Testis (tissue), 3 donors: ENCODE results near the gene PSMD14. TPM values are rescaled to one million over a fixed set of nuclear protein-coding genes. Genes with fewer than 3 reads are reported as not detected.

Experiments used
- DNase-seq: peaks from one replicate; pipeline ENCODE4 v3.0.0-alpha.2; 2019
- H3K27ac ChIP-seq, 2 donors: fragments of 200-600 bp; sonication (generic); one replicate each; pipeline ENCODE4 v1.5.1; 2019
- H3K27me3 ChIP-seq: fragments of 200-600 bp; sonication (generic); one replicate; pipeline ENCODE4 v1.5.1; 2019
- H3K36me3 ChIP-seq: fragments of 200-600 bp; sonication (generic); one replicate; pipeline ENCODE4 v1.5.1; 2017; ENCODE audit warnings: low read depth; ENCODE audit errors: missing control alignments
- H3K4me1 ChIP-seq: fragments of 200-600 bp; sonication (generic); one replicate; pipeline ENCODE4 v1.5.1; 2019
- H3K4me3 ChIP-seq, 2 donors: fragments of 200-600 bp; sonication (generic); one replicate each; pipeline ENCODE4 v1.5.1; 2017 to 2019
- H3K9me3 ChIP-seq: fragments of 200-600 bp; sonication (generic); one replicate; pipeline ENCODE4 v1.5.1; 2017
- CTCF ChIP-seq, 3 experiments: fragments of 450-650 bp in 2 of 3; fragments of 200-600 bp in 1 of 3; sonication (generic) in 1 of 3; IDR thresholded peaks; one replicate each; pipeline ENCODE4 v1.5.1; 2016 to 2019; ENCODE audit warnings: antibody characterized with exemption in 3 of 3, mild to moderate bottlenecking in 2 of 3, moderate library complexity in 1 of 3
- POLR2A ChIP-seq: fragments of 450-650 bp; IDR thresholded peaks from one replicate; pipeline ENCODE4 v1.6.1; 2017; ENCODE audit warnings: antibody characterized with exemption, mild to moderate bottlenecking, moderate library complexity
- WGBS, 2 donors: methylation state at CpG; one replicate each; pipeline ENCODE4 v1.1.5; 2018; 5-methylcytosine and 5-hydroxymethylcytosine counted together
- intact Hi-C: fragments of 100-400 bp; cut with DNase I; formaldehyde crosslinking; loops from one replicate; pipeline ENCODE4 v1.15.1; 2023; ENCODE audit warnings: low total_unique reads
- polyA plus RNA-seq: library from polyadenylated mRNA; stranded (reverse); fragments of 350-450 nt; fragmentation: Illumina TruSeq; extraction: RNeasy Lipid Tissue Mini Kit (QIAGEN cat#74804); gene quantifications from one replicate; pipeline ENCODE4 v1.2.3, GENCODE V29; 2014; ENCODE audit warnings: low read depth, low replicate concordance; ENCODE audit not compliant: insufficient read depth
- total RNA-seq, 2 donors: library from RNA; depleted of rRNA; stranded (reverse); fragments of >200 nt; gene quantifications; one replicate each; pipeline ENCODE4 v1.2.3, GENCODE V29; 2016

The PSMD14 gene
- total and polyA plus RNA-seq, 3 donors from 2014 or later = 43.7 to 61.1 (median 48.0) TPM

- no peaks in the 10 kb centered on the region for H3K36me3 ChIP-seq
- H3K27ac ChIP-seq = no peak overlapping the region
- no peak for DNase-seq
- H3K27me3 ChIP-seq = no peaks in the 10 kb centered on the region
- no peak overlapping the region for H3K4me3 ChIP-seq
- intact Hi-C loops = no loop called here
- TF ChIP-seq CTCF (IDR thresholded peaks at IDR 0.05) (no peak), POLR2A (no peak)
- H3K9me3 ChIP-seq = no peaks in the 10 kb centered on the region
- no peaks in the 10 kb centered on the region for H3K4me1 ChIP-seq
These were observed 104.1 kb downstream of the PSMD14 start for GRCh38 chr2:161412346-161412745.

GRCh38 chr2:161414042-161415033 is 106.1 kb downstream of the PSMD14 start:
- Histone ChIP-seq H3K36me3 (no peaks in the 10 kb centered on the region), H3K4me3 (peak overlapping the region; percentile 38 to 42), H3K9me3 (no peaks in the 10 kb centered on the region), H3K27ac (no peak overlapping the region), H3K27me3 (peaks cover 3% of the 10 kb centered on the region), H3K4me1 (no peaks in the 10 kb centered on the region)
- 5 to 6% methylated on average over 25 to 68 of the region's 69 CpGs for WGBS, 2 donors
- TF ChIP-seq CTCF (IDR thresholded peaks at IDR 0.05) = no peak
- no peak for TF ChIP-seq POLR2A
- no peak for DNase-seq
- intact Hi-C loops = no loop called here

- no peak overlapping the region for H3K27ac ChIP-seq
- TF ChIP-seq CTCF (IDR thresholded peaks at IDR 0.05) (no peak), POLR2A (no peak)
- H3K27me3 ChIP-seq = peaks cover 3% of the 10 kb centered on the region
- no peaks in the 10 kb centered on the region for H3K36me3 ChIP-seq
- peak overlapping the region; percentile 38 to 42 for H3K4me3 ChIP-seq
- intact Hi-C loops = no loop called here
- no peaks in the 10 kb centered on the region for H3K9me3 ChIP-seq
- WGBS, 2 donors = 18 to 28% methylated on average over 29 of the region's 29 CpGs
- DNase-seq = no peak
- H3K4me1 ChIP-seq = no peaks in the 10 kb centered on the region
These were observed 107.1 kb downstream of the PSMD14 start for GRCh38 chr2:161415034-161415986.

- H3K9me3 ChIP-seq = no peaks in the 10 kb centered on the region
- intact Hi-C loops = no loop called here
- peaks cover 3% of the 10 kb centered on the region for H3K27me3 ChIP-seq
- H3K4me3 ChIP-seq = no peak within 1 kb of the TSS
- H3K4me1 ChIP-seq = no peaks in the 10 kb centered on the region
- no peaks in the 10 kb centered on the region for H3K36me3 ChIP-seq
- 13 to 18% methylated on average over 12 to 16 of the region's 16 CpGs for WGBS, 2 donors
- TF ChIP-seq POLR2A = no peak
- TF ChIP-seq CTCF (IDR thresholded peaks at IDR 0.05) = no peak
- no peak within 1 kb of the TSS for H3K27ac ChIP-seq
- no peak for DNase-seq
These were observed 107.9 kb downstream of the PSMD14 start, which contains the start of gene TBR1 for GRCh38 chr2:161415987-161416707. TSS of gene TBR1 (plus strand) at chr2:161416297. CDS start at chr2:161416411, 114 bp downstream.
